ENCODE results near the gene CTIF. TPM values are rescaled to one million over a fixed set of nuclear protein-coding genes. Genes with fewer than 3 reads are reported as not detected.

CTIF gene
- total RNA-seq, 2 experiments from 2014 or later = 6.3 to 6.9 TPM

DNA sequence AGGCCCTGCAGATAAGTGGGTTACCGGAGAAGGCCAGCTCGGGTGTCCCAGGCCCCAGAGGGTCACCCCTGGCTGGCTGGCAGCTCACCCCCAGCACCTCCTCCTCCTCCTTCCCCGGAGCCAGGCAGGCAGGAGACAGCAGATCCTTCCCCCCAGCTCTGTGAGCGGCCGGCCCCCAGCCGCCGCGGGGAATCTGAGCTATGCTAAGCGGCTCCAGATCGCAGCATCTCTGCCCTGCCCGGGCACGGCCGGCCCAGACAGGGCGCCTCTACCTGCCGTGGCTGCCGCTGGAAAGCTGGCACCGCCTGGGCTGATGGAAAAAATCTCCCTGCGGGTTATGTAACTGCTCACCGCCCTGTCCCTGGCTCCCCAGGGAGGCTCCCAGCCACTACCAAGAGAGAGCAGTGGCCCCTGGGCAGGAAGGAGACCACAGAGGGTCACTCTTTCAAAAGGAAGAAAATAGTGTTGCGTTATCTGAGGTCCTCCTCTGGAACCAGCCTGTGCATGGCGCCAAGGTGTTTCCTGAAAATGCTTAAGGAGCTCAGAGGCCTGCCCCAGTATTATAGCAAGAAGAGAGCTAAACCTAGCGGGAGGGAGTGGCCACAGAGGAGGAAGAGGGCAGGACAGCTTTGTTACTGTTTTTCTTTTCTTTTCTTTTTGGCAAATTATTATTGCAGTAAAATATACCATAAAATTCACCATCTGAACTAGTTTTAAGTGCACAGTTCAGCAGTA lies 233.0 kb downstream of the CTIF start:
- POLR2A ChIA-PET = no interaction called here
- CTCF ChIA-PET = no interaction called here

DNA sequence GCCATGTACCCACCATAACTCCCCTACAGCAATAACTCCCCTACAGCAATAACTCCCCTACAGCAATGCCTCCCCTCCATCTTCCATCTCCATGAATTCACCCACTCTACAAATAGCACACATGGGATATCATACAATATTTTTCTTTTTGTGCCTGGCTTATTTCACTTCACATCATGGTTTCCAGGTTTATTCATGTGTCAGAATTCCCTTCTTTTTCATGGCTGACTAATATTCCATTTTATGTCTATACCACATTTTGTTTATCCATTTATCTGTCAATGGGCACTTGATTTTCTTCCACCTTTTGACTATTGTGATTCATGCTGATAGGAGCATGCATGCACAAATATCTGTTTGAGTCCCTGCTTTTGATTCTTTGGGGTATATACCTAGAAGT lies 233.6 kb downstream of the CTIF start:
- CTCF ChIA-PET = no interaction called here
- POLR2A ChIA-PET = no interaction called here

DNA sequence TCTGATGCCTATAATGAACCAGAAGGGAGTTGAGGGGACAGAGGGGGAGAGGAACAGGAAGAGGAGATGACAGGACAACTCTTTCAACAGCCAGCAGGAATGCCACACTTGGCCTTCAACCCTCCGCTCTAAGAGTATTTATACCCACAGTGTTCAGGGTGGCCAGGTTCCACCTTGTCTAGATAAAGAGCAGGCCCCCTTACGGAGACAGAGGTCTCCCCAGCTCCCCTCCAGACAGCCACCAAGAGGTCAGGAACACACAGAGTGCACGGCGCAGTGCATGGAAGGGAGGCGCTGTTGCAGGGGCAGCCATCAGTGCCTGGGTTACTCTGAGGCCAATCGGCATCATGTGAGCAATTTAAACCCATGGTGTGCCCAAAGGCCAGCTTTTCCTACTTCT lies 235.0 kb downstream of the CTIF start:
- ChIA-PET CTCF (interaction anchor here (0.6 to 1.0 kb wide), 2 partner anchors 140 to 350 kb away, joined by 4 read pairs; no protein-coding TSS in a partner anchor), POLR2A (no interaction called here)

DNA sequence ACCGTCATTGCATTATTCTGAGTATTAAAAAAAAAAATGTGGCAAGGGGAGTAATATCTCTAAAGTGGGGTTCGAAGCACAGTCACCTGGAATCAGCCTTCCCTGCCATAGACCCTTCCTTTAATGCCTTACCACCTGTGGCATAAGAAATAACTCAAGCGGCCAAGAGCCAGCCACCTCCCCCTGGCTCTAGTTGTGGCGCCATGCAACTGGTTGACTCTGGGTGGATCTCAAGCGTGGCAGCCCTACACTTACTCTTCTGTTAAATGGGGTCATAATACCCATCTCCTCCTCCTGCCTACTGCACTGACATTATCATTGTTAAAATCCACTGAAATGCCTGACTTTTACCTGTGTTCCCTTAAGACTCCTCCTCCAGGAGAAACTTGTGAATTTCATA lies 236.1 kb downstream of the CTIF start:
- POLR2A ChIA-PET = no interaction called here

DNA sequence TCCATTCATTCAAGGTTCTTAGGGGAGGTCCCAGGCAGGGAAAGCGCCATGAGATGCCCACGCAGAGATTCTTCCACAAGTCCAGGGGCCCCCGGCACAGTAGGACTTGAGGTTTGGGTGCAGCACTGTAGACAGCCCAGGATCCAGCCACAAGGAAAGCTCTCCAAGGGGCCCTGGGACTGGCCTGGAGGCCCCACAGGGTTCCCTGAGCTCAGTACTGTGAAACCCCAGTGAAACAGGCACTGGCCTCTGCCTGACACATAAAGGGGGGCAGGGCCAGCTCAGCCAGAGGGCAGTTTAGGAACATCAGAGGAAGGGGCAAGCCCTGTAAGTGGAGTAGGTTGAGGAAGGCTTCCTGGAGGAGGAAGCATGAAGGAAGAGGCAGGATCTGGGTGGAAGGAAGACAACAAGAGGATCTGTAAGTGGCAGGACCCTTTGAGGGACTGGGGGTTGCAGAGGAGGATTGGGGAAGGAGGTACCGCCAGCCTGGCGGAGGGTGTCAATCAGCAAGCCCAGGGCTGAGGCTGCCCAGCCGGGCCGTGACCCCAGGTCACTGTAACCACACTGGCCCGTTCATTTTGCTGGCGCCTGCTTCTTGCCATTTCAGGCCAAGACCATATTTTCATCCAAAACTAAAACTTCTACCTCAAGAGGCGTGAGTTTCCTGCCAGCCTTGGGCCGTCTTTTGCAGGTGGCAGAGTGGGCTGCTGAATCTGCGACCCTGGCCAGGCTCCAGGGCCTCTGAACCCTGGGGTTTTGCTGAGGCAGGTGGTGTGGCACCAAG lies 236.7 kb downstream of the CTIF start:
- CTCF ChIA-PET = interaction anchor here (1.0 to 1.5 kb wide), 3 partner anchors 12 to 266 kb away, joined by 3 to 5 read pairs (median 3); no protein-coding TSS in a partner anchor
- POLR2A ChIA-PET = no interaction called here

More for the DNA sequence above, 236.1 kb downstream of the CTIF start:
- CTCF ChIA-PET = interaction anchor here (1.0 kb wide), 1 partner anchor 267 kb away, joined by 3 read pairs; no protein-coding TSS in a partner anchor

DNA sequence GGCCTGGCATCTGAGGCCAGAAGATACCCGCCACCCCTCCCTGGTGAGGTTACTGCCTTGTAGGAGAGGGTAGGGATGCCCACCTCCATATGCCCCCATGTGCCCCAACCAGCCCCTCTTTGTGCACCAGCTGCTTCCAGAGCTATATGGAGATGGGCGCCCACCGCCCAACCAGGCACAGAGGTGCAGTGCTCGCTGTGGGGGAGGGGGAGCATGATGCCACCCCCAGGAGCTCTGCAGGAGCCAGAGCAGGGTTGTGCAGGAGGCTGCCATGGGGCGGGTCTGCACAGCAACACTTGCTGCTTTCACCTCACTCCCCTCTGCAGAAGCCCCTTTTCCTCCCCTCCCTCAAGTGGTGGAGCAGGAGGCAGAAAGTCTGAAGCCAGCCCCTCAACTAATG lies 237.3 kb downstream of the CTIF start:
- ChIA-PET POLR2A (no interaction called here), CTCF (interaction anchor here (0.7 to 1.8 kb wide), 7 partner anchors 9 to 171 kb away, joined by 3 to 7 read pairs (median 4); no protein-coding TSS in a partner anchor)

DNA sequence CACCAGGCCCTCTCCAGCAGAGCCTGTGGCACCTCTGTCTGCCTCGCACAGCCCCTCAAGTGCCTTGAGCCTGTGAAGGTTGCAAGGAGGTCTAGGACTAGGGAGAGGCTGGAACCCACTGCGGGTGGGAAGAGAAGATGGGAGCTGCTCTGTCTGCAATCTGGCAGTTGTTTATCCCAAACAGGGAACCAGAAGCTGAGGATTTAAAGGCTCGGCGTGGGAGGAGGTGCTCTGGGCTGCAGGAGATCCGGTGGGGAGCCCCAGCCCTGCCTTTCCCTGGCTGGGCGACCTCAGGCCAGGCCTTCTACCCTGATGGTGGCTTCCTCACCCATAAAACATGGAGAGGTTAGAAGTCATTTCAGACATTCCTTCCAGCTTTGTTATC lies 237.8 kb downstream of the CTIF start:
- CTCF ChIA-PET = interaction anchor here (0.7 to 1.8 kb wide), 8 partner anchors 9 to 171 kb away, joined by 3 to 7 read pairs (median 4); no protein-coding TSS in a partner anchor
- POLR2A ChIA-PET = no interaction called here

DNA sequence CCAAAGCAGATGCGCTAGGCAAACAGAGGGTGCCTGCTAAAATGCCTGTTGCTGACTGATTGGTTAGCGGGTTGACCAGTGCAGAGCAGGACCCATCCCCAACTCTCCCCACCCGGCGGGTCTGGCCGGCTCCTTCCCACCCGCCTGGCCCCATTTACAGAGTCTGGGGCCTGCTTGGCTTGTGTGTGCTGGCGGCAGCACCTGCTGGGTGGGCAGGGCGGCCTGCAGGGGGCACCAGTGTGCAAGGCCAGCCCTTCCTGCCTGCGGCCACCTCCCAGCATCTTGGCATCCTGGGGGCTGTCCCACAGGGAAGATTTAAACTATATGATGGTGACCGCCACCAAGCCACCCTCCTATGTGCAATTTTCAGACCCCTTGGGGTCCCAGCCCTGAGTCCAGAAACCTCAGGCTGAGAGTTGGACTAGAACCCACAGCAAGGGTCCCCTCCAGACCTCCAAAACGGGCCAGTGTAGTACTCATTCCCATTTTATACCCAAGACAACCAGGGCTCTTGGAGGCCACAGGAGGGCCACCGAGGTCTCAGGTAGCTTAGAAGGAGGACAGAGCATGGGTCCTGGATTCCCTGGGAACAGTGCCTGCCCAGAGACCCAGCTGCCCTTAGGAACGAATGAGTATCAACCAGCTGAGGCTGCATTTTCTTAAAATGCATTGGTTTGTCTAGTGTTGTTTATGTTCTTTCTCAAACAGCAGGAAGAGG lies 238.4 kb downstream of the CTIF start:
- CTCF ChIA-PET = interaction anchor here (0.6 to 1.8 kb wide), 11 partner anchors 8 to 725 kb away, joined by 3 to 7 read pairs (median 3); no protein-coding TSS in a partner anchor
- POLR2A ChIA-PET = no interaction called here

DNA sequence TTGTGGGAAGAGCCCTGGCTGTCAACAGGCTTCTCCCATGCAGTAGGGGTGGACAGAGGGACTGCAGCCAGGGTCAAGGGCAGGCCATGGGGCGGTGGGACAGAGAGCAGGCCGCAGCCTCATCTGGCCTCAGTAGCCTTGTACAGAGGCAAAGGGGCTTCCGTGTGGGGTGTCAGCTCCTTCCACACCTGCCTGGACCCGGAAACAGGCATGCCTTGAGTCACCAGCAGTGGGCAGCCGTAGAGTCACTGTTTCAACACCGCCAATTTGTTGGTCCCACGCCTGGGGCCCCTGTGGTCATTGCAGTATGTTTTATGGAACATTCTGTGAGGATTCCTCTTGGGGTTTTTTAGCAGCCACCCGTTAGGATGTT lies 238.9 kb downstream of the CTIF start:
- CTCF ChIA-PET = interaction anchor here (0.6 to 1.8 kb wide), 7 partner anchors 13 to 724 kb away, joined by 3 to 7 read pairs (median 3); no protein-coding TSS in a partner anchor
- POLR2A ChIA-PET = no interaction called here

DNA sequence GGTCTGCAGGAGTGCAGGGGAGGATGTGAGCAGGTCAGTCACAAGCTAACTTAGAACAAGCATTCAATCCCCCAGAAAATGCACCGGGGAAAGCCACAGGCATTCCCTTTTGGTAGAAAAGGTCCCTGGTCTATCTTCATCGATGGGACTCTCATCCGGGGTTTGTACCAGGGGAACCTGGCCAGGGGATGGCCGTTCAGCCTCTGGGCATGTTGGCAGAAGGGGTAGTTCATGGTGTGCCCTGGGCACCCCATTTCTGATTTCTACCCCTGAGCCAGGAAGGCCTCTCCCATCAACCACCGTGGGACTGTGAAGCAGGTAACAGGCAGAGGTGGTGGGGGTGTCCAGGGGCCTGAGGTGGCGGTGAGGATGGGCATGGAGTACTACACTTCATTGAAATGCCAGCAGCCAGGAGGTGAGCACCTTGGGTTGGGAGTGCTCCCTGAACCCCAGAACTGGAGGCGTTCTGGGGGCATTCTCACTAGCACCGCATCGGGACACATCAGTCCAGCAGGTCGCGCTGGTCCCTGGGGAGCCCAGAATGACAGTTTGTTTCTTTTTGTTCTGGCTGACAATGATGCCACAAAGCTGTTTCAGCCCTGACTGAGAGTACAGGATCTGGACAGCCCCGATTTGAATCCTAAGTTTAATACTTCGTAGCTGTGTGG lies 239.6 kb downstream of the CTIF start:
- CTCF ChIA-PET = interaction anchor here (0.5 to 1.3 kb wide), 2 partner anchors 12 to 135 kb away, joined by 3 read pairs; no protein-coding TSS in a partner anchor
- POLR2A ChIA-PET = no interaction called here

DNA sequence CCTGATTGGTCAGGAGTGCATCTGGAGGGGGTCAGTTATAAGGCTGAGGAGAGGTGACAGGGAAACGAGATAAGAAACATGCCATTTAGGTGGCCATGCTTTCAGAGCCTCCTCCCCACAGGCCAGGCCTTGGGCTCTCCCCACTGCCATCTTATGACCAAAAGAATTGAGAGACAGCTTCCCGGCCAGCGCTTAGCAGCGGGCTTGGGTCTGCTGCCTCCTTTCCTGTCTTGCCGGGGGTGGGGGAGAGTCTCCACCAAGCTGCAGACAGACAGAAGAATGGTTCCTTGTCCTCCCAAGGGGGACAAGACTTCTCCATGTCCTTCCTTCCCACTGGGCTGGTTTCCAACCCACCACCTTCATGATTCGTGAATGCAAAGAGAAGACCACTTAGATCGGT lies 240.6 kb downstream of the CTIF start:
- ChIA-PET POLR2A (no interaction called here), CTCF (no interaction called here)

DNA sequence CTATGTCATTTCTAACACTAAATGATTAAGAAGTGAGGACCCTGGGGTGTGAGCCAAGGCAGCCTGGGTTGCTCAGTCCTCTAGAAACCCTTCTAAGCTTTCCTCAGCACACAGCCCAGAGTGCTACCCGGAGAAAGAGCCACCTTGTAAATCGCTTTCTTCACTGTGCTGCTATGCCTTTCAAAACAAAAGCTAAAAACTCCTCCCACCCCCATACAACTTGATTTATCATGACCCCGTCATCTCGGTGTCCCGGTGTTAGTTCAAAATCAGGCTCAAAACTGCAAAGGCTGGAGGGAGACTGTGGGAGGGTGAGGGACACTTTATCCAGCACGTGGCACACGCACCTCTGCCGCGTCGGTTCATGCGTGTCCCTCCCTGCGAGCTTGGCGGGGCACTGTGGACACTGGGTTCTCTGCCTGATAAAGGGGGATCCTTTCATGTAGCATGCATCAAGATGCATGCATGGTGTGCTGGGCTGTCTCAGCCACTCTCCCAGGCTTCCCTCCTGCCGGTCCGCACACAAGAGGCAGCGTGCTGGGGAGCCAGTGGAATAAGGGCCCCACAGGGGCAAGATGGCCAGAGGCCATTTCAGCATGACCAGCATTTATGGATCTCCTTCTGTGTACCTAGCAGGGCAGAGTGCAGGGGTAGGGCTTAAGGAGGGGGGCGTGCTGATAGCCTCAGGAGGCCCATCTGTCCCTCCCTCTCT lies 241.5 kb downstream of the CTIF start:
- ChIA-PET CTCF (no interaction called here), POLR2A (interaction anchor here (0.6 kb wide), 1 partner anchor 1595 kb away, joined by 3 read pairs; the partner anchor contains the start of gene SKA1)

DNA sequence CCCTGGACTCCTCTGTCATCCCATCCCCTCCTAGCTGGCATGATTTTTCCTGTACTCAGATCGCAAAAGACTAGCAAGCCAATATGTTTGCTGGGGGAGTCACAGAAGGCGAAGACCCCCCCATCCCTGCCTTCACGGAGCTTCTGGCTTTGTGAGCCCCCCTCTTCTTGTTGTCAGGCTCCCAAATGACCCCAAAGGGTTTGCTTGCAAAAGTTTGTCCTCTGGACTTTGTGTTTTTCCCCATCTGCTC lies 242.0 kb downstream of the CTIF start:
- ChIA-PET POLR2A (no interaction called here), CTCF (no interaction called here)

DNA sequence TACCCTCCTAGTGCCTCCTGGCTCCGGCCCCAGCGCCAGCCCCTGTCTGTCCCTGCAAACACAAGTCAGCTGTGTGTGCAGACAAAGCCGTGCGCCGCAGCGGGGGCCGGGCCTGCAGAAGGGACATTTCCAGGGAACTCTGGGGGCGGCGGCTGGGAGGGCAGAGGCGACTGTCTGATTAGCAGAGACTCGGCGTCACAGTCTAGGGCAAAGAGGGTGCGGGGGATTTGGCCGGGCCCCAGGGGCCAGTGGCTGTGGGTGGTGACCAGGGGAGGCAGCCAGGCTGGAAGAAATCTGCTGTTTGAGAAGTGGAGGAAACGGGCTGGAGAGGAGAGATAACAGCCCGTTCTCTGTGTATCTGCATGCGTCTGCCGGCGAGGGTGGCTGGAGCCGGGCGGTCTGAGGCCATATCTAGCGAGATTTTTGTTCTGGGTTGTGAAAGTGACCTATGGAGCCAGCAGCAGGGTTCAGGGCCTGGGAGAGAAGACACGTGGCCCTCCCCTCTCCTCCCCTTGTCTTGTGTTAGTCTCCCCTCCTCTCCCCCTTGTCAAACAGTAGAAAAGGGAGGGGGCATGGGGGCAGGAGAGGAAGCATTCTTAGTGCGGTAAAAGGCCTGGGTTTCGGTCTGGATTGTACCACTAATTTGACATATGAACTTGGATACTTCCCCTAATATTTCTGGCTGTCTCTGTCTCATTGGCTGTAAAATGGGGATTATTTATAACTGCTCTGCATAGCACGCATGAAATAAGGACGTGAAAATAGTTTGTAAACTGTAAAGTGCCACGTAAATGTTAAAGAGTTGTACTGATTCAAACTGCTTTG lies 242.5 kb downstream of the CTIF start:
- CTCF ChIA-PET = no interaction called here
- POLR2A ChIA-PET = no interaction called here

DNA sequence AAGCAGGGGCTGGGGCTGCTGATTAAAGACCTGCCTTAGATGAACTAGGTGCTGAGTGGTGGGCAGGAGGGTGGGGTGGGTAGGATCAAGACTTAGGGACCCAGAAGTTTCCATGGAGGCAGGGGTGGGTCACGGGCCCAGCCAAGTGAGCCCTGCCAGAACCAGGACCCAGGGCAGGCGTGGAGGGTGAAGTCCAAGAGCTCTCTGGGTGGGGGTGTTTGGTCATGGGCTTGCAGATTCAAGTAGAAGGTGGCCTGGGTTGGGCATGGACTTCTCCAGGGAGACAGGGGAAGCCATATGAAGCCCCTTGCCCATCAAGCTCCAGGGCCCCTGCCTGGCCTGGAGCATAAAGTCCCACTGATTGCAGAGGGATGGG lies 243.1 kb downstream of the CTIF start:
- ChIA-PET CTCF (no interaction called here), POLR2A (no interaction called here)

DNA sequence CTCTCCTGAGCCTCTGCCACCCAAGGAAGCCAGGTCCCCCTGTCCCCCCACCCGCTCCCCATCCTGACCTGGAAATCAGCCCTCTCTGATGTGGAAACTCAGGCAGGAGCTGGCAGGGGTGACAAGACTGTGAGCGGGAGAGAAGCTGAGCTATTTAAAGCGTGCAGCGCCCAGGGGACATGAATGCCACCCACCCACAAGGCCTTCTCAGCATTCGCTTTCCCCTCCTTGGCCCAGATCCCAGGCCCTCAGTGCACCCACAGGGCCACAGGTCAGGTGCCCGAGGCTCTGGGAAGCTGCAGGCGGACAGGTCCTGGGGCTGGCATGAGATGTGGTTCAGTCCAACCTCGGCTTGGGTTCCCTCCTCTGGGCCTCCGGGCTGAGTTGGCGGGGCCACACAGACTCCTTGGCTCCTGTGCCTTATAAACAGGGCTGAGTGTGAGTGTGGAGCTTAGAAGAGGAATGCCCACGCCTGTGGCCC lies 243.6 kb downstream of the CTIF start:
- CTCF ChIA-PET = interaction anchor here (1.0 kb wide), 1 partner anchor 239 kb away, joined by 3 read pairs; no protein-coding TSS in a partner anchor
- POLR2A ChIA-PET = no interaction called here

DNA sequence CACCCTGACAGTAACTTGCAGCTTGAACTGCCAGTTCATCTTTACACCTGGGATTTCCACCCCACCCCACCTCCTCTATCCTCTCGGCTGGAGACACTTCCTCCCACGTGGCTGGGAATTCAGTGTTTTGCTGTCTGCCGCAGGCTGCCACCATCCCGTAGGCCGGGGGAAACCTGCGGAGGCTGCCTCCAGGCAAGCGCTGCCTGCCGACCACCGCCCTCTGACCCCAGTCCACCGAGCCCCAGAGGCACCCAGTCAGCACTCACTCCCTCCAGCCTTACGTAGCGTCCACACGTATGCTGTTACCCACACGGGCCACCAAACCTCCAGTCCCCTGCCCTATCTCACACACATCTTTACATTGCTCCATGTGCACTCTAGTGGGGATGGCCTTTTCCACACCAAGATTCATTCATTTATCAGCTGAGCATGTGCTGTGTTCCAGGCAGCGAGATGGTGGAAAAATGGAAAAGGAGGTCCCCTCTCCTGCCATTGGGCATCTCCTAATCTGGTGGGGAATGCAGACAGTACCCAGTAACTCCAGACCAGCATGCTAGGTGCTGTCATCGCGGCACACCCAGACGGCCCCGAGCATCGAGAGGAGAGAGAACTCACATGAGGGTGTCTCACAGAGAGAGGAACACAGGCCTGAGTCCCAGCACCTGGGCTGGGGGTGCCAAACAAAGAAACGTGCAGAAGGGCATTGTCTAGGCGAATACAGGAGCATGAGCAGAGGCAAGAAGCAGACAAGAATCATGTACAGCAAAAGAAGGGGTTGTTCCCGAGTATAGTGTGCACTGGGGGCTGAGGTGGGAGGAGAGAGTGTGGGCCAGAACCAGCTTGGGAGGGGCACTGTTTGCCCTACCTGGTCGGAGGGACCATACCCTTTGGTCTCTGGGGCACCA lies 245.0 kb downstream of the CTIF start:
- CTCF ChIA-PET = interaction anchor here (1.0 kb wide), 1 partner anchor 238 kb away, joined by 3 read pairs; no protein-coding TSS in a partner anchor

More for the DNA sequence above, 245.0 kb downstream of the CTIF start:
- POLR2A ChIA-PET = no interaction called here

Measured in activated CD8-positive, alpha-beta memory T cell treated with anti-CD3 and anti-CD28 coated beads for 36 hours (primary cell).